Measurements from ENCODE around the gene MTFP1.
"Not testable (repeated sequence)": the region's sequence is repeated elsewhere in the genome, so short reads cannot be mapped to it uniquely, and the experiment has no call there.

The MTFP1 gene

DNA sequence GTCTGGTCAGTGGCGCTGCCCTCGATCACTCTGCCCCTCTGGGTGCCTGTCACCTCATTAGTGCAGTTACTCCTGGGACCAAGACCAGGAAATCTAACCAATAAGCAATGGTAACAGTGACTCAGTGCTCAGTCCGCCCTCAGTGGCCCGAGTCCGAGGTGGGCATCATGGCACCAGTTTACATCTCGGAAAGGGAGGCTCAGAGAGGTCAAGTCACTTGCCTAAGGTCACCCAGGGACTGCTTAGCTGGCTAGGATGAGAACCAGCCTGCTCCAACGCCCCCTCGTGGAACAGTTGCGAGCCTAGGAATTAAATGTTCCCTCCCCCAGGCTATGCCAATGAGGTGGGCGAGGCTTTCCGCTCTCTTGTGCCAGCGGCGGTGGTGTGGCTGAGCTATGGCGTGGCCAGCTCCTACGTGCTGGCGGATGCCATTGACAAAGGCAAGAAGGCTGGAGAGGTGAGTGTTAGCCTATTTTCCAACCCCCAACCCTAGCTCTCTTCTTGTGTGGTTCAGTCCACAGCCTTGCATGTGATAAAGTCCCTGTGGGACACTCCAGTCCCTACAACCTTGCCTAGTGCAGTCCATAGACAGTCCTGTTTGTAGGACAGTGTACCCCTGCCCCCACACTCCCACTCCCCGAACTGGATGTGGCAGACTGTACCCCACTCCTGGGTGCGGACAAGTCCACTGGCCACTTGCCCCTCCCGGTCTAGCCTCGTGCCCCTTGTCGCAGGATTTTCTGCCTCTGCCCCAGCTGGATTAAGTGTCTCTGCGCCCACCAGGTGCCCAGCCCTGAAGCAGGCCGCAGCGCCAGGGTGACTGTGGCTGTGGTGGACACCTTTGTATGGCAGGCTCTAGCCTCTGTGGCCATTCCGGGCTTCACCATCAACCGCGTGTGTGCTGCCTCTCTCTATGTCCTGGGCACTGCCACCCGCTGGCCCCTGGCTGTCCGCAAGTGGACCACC is 1.1 kb downstream of the MTFP1 start:
- no peak for DNase-seq (ENCODE audit: low read depth, low spot score)

DNA sequence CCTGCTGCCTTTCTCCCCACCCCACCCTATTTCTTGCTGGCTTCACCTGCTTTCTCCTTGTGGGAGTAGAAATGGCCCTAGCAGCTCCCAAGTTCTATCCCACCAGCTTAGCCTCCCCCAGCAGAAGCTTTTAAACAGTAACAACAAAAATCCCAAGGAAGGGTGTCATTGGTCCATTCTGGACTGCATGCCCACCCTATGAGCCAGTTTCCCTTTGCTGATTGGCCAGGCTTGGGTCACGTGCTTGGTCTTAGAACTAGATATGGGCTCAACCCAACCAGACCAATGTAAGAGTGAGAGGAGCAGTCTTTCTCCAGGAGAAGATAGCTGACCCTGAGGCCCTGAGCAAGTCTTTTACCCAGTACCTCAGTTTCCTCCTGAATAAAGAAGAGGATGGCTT is 2.3 kb downstream of the MTFP1 start:
- DNase-seq (ENCODE audit: low read depth, low spot score) = no peak

DNA sequence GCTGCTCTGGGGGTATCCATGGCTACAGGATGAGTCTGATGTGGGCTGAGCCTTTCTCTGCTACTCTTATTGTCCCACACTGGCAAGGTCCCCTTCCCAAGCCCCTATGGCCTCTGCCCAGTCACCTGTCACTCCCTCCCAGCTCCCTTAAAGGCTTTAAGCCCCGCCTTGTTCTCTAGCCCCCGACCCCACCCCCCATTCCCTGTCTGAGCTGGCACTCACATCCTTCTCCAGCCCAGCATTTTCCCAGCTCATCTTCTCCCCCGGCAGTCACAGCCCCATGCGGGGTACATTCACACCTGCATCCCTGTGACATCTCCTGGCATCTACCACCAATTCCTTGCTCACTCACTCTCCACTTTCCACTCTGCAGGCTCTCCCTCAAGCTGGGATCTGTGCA is 4.3 kb downstream of the MTFP1 start:
- no peak for DNase-seq (ENCODE audit: low read depth, low spot score)

DNA sequence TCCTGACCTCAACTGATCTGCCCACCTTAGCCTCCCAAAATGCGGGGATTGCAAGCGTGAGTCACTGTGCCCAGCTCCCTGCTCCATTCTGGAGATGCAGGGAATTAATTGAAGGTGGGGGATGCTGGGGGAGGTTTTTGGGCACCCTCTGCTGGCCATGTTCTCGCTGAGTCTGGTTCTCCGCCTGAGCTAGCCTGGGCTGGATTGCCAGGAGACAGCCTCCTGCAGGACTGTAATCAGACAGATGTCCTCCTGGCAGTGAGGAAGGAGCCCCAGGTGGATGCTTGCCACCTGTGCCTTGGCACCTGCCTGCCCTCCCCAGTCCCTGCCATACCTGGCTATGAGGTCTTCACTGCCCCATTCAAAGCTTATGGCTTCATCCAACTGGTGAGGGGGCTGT is 5.4 kb downstream of the MTFP1 start:
- no peak for DNase-seq (ENCODE audit: low read depth, low spot score)

DNA sequence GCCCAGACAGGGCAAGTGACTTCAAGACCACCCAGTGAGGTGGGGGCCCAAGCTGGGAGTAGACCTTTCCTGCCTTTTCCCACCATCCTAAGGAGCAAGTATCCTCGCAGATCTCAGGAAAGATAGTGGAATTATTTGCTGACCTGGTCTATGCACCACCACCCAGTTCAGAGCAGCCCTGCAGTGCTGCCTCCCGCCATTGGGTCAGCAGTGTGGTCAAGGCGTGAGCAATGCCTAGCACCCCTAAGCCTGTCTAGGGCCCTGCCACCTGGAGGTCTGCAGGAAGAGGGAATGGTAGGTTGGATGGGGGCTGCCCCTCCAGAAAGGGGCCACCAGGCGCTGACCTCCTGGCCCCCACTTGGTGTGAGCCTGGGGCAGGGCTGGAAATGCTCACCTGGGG is 6.5 kb downstream of the MTFP1 start:
- no peak for DNase-seq (ENCODE audit: low read depth, low spot score)

DNA sequence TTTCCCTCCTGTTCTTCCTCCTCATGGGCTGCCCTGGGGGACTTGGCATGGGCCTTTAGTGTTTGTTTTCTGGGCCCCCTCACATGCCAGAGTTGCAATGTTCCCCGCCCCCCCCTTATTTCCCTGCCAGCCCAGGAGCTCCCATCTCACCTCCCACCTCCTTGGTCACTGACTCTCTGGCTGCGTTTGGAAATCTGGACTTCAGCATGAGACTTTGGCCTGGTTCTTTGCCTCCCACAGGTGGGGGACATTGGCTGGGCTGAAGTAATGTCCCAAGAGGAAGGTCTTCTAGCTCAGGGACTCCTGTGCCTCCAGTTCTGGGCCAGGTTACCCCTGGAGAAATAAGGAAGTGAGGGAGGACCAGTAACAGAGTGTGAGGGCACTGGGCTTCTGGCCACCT is 7.0 kb downstream of the MTFP1 start:
- DNase-seq (ENCODE audit: low read depth, low spot score) = no peak

DNA sequence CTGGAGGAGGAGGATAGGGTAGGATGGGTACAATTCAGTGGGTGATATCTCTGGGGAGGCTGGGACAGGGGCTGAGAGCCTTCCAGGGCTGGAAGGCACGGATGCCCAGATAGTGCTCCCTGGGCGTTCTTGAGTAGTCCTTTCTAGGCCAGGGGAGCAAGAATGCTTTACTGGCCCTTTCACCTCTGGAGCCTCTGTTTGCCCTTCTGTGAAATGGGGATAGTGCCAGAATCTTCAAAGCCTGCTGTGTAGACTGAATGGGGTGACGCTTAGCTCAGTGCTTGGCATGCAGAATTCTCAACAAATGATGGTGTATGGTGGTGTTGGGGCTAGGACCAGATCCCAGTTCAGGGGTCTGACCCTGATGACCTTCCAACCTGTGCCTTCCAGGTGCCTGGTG is 7.7 kb downstream of the MTFP1 start:
- DNase-seq (ENCODE audit: low read depth, low spot score) = no peak

DNA sequence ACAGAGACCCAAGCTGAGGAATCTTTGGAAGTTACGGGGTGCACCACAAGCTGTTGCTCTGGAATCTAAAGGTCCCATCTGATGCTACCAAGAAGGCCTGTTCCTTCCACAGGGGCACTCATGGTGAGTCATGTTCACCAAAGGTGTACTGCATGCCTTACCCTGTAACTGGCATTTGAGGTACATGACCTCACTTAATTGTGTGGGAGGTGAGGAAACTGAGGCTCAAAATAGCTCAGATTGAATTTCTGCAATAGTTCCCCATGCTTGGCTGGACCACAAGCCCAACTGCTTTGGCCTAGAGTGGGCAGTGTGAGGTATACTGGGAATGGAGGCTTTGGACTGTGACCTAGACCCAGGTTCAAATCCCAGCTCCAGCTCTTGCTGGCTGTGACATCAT is 8.2 kb downstream of the MTFP1 start:
- DNase-seq (ENCODE audit: low read depth, low spot score) = no peak

DNA sequence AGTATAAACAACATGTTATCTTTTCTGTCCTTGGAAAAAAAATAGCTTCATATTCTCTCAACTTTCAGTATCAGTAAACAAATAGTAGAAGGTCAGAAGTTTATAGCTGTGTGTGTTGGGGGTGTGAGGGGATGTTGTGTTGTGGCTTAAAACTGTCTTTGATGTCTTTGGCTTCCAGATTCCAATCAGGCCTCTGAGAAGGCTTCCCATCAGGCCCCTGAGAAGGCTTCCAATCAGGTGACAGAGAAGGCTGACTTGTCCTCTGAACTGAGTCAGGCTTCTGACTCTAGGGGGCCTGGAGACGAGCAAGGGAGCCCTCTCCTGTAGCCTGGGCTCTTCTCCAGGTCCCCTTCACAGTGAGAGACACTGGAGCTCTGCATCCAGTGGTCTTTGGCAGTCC is 9.3 kb downstream of the MTFP1 start:
- no peak for DNase-seq (ENCODE audit: low read depth, low spot score)

DNA sequence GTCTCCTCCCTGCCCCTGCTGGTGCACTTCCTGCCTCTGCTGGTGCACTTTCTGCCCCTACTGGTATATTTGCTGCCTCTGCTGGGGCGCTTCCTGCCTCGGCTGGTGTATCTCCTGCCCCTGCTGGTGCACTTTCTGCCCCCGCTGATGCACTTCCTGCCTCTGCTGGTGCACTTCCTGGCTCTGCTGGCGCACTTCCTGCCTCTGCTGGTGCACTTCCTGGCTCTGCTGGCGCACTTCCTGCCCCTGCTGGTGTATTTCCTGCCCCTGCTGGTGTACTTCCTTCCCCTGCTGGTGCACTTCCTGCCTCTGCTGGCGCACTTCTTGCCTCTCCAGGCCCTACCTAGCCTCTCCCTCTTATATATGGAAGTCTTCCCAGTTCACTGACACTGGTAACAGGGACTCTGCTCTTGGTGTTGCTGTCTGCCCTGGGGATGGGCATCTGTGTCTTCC is 10.1 kb downstream of the MTFP1 start:
- no peak for DNase-seq (ENCODE audit: low read depth, low spot score)

DNA sequence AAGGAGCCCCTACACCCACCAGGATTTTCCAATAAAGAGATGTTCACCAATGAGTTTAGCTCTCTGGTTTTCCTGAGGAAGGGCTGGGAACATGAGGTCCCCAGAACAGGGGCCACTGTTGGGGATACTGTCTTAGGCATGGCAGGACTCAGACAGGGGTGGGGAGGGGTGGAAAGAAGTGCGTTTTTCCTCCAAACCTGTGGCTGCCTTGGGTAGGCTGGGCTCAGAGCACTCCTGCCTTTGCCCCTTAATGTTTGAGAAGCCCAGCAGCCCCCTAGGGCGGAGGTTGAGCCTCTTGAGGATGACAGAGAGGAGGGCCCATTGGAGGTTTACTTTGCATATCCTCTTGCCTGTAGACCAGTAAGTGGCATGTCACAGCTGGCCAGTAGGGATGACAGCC is 10.6 kb downstream of the MTFP1 start:
- no peak for DNase-seq (ENCODE audit: low read depth, low spot score)

DNA sequence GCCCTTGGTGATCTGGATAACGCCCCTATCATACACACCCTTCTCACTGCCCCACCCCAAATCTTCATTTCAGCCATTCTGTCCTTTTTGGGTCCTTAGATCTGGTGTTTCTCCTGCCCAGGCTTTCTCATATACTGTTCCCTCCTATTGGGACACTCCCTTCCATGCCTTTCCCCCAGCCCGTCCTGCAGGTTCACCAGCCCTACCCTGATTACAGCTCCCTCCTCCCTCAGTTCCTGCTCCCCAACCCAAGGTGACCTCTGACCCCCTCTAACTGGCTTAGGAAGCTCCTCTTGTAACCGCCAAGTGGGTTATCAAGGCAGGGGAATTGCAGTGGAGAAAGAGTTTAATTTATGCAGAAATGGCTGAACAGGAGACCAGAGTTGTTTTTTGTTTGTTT is 13.0 kb downstream of the MTFP1 start:
- DNase-seq (ENCODE audit: low read depth, low spot score) = no peak

DNA sequence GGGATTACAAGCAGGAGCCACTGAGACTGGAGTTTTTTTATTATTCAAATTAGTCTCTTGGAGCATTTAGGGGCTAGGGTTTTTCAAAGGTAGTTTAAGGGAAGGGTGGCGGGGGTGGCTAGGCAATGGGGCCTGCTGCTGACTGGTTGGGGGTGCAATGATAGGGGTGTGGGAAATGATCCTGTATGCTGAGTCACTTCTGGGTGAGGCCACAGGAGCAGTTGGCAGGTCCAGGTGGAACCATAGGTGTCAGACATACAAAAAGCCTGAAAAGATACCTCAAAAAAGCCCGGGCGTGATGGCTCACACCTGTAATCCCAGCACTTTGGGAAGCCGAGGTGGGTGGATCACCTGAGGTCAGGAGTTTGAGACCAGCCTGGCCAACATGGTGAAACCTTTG is 13.7 kb downstream of the MTFP1 start:
- no peak for DNase-seq (ENCODE audit: low read depth, low spot score)

DNA sequence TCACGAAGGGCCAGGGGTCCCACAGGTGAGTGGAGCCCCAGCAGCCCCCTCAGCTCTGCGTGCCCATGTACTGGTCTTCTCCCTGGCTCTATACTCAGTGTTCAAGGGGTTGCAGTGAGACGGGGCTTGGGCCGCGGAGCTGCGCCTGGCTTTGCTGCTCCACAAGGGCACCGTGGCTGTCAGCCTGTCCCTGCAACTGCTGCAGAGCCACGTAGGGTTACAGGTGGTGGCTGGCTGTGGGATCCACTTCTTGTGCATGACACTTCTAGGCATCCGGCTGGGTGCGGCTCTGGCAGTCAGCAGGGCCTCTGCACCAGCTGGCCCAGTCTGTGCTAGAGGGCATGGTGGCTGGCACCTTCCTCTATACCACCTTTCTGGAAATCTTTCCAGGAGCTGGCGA is 14.3 kb downstream of the MTFP1 start:
- no peak for DNase-seq (ENCODE audit: low read depth, low spot score)

DNA sequence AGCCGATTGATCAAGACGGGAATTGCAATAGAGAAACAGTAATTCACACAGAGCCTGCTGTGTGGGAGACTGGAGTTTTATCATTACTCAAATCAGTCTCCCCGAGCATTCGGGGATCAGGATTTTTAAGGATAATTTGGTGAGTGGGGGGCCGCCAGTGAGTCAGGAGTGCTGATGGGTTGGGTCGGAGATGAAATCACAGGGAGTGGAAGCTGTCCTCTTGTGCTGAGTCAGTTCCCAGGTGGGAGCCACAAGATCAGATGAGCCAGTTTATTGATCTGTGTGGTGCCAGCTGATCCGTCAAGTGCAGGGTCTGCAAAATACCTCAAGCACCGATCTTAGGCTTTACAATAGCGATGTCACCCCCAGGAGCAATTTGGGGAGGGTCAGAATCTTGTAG is 15.5 kb downstream of the MTFP1 start:
- DNase-seq (ENCODE audit: low read depth, low spot score) = no peak

DNA sequence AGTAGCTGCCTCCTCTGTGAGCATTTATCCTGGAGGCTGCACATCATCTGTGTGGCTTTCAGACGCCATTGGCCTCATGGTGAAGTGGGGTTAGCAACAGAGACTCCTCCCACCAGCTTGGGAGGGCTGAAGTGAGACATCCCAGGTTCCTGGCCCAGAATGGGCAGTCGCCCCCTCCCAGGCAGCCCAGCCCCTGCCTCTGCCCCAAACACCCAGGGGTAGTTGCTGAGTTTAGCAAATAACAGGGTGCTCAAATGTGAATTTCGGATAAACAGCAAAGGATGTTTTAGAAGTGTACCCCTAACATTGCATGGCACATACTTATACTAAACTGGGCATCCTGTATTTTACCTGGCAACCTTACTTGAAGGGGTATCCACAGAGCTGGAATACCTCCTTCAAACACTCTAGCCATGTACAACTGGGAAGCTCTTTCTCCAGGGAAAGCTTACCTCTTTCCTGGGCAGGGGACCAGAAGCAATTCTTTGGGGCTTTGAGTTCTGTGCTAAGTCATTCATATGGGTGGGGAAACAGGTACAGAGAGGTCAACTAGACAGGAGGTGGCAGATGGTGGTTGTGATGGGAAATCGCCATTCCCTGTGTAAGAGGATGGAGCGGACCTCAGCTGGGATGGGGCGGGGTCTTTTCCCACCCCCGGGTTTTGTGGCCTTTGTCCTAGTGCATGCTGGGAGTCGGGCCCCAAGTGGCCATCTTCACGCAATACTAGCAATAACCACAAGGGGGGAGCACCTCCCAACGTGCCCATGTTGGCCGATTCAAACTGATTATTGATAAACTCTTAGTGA is 19.3 kb downstream of the MTFP1 start:
- DNase-seq (ENCODE audit: low read depth, low spot score) = no peak

DNA sequence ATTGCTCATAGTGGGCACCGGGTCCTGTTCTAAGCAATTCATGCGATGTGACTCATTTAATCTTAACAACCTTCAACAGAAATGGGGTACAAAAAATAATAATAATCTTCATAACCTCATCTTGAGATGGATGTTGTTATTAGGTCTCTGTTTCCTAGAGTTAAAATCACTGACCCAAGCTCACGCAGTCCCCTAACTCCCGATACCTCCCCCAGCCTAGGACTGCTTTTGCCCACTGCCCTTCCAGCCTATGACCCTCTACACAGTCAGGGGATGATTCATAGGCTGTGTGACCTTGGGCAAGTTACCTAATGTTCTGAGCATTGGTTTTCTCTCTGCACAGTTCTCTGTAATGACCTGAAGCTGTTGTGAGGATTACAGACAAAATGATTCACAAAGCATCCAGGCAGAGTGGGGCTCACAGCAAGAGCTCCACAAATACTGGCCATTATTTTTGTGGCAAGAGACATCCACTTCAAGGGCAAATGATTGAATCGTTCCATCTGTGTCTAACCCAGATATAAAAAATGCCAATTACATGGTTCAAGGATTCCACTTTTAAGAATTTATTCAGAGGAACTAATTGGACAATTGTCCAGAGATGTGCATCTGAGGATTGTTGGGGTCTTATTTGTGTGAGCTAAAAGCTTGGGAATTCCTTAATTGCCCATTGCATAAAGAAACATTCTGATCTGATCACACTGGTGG is 20.0 kb downstream of the MTFP1 start:
- no peak for DNase-seq (ENCODE audit: low read depth, low spot score)

DNA sequence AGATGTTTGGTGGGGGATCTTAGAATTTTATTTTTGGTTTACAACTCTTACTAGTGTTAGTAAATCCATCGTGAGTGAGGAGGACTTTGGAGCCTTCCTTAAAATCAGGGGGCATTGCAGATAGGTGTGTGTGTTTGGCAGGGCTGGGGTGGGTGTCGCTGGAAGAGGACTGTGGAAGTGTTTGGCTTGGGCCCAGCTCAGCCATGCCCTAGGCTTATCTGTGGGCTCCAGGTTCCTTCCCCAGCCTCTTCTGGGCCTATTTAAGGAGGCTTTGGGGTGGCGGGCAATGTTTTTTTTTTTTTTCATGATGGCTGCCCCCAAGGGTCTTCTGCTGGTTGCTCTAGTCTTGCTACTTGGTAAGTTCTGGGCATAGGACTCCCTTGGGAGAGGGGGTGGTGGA is 22.1 kb downstream of the MTFP1 start:
- no peak for DNase-seq (ENCODE audit: low read depth, low spot score)

DNA sequence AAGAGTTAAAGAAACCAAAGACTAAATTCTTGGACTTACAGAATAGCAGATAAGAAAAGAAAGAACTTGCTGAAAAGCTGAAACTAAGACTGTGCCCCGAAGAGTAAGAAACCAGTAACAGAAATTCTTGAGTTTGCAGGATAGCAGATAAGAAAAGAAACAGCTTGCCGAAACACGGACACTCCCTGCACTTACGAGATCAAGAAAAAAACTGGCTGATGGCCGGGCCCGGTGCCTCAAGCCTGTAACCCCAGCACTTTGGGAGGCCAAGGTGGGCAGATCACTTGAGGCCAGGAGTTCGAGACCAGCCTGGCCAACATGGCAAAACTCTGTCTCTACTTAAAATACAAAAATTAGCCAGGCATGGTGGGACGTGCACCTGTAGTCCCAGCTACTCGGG is 25.9 kb downstream of the MTFP1 start:
- DNase-seq (ENCODE audit: low read depth, low spot score) = not testable (repeated sequence)

DNA sequence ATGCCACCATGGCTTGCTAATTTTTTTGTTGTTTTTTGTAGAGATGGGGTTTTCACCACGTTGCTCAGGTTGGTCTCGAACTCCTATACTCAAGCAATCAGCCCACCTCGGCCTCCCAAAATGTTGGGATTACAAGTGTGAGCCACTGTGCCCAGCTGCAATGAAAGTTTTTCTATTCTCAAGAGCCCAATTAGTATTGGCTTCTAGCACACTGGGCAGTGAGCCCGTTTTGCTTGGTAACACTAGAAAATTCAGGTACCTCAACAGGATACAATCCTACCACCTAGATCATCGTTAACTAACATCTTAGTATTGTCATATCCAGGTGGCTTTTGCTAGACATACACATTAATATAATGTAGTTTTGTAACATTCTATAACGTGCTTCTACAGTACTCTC is 27.3 kb downstream of the MTFP1 start:
- DNase-seq (ENCODE audit: low read depth, low spot score) = no peak

DNA sequence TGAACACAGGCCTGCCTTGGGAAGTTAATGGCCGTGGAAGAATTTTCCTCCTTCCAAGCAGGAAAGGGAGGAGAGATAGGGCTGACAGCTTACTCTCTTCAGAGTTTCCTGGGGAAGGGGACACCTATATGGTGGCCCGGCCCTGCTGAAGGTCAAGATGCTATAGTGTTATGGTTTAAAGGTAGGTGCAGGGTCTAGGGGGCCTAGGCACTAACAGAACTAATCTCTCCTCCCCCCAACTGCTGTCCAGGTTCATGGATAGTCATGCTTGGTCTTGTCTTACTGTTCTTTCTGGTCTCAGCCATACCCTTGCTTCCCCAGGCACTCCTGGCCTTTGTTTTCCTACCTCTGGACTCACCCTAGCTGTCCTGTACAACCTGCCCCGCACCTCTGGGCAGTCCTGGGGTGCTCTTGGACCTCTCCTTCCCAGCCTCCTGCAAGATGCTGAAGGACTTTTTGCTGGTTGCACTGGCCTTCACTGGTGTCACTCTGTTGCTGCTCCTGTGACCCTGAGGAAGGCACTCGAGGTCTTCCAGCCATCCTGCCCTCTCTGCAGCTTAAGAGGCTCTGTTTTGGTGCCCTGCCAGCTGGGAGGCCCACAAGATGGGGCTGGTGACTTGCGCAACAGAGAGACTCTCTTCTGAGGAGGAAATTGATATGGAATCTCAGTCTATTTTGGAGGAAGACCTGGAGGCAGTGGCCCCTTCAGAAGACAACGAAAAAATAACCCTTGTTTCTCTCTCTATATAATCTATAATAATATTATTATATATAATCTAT is 28.4 kb downstream of the MTFP1 start:
- no peak for DNase-seq (ENCODE audit: low read depth, low spot score)

Measured in iPS DF 19.7 (cell line).